Stimulated activated CD4-positive, alpha-beta T cell treated with anti-CD3 and anti-CD28 coated beads, Interleukin-4, amount 100 ng/mL, for 1 hour (primary cell): ENCODE results near the gene RIMKLB.
"Not testable (repeated sequence)": the region's sequence is repeated elsewhere in the genome, so short reads cannot be mapped to it uniquely, and the experiment has no call there.

Source experiments
- DNase-seq: peaks from one replicate; pipeline ENCODE4 v3.0.0-alpha.2; 2020

Gene RIMKLB

GRCh38 chr12:8695116-8695515 lies 2.7 kb upstream of the RIMKLB start:
- no peak for DNase-seq

GRCh38 chr12:8696442-8697090 lies 1.2 kb upstream of the RIMKLB start:
- DNase-seq = no peak

GRCh38 chr12:8697120-8697475 lies 693 bp upstream of the RIMKLB start:
- no peak for DNase-seq

GRCh38 chr12:8698132-8698851 lies 501 bp downstream of the RIMKLB start:
- DNase-seq = peak; percentile 56

GRCh38 chr12:8698879-8699278 lies 1.1 kb downstream of the RIMKLB start:
- DNase-seq = no peak

- no peak for DNase-seq
Observed at GRCh38 chr12:8699714-8700113, 1.9 kb downstream of the RIMKLB start.

GRCh38 chr12:8701046-8701660 lies 3.4 kb downstream of the RIMKLB start:
- no peak for DNase-seq

- no peak for DNase-seq
Observed at GRCh38 chr12:8702159-8702558, 4.4 kb downstream of the RIMKLB start.

GRCh38 chr12:8709124-8709830 lies 11.5 kb downstream of the RIMKLB start:
- no peak for DNase-seq

- no peak for DNase-seq
Observed at GRCh38 chr12:8712572-8712971, 14.8 kb downstream of the RIMKLB start.

- no peak for DNase-seq
Observed at GRCh38 chr12:8722286-8722800, 24.6 kb downstream of the RIMKLB start.

GRCh38 chr12:8734873-8735381 lies 37.1 kb downstream of the RIMKLB start:
- no peak for DNase-seq

- no peak for DNase-seq
Observed at GRCh38 chr12:8742501-8742900, 44.7 kb downstream of the RIMKLB start.

GRCh38 chr12:8743121-8743520 lies 45.3 kb downstream of the RIMKLB start:
- DNase-seq = not testable (repeated sequence)

GRCh38 chr12:8745631-8746030 lies 47.8 kb downstream of the RIMKLB start:
- not testable (repeated sequence) for DNase-seq

- no peak for DNase-seq
Observed at GRCh38 chr12:8746046-8746445, 48.3 kb downstream of the RIMKLB start.

- DNase-seq = not testable (repeated sequence)
Observed at GRCh38 chr12:8760076-8760475, 62.3 kb downstream of the RIMKLB start.

- not testable (repeated sequence) for DNase-seq
Observed at GRCh38 chr12:8762701-8763100, 64.9 kb downstream of the RIMKLB start.

GRCh38 chr12:8766121-8766520 lies 68.3 kb downstream of the RIMKLB start:
- not testable (repeated sequence) for DNase-seq

GRCh38 chr12:8770499-8770898 lies 72.7 kb downstream of the RIMKLB start:
- no peak for DNase-seq

GRCh38 chr12:8771072-8771471 lies 73.3 kb downstream of the RIMKLB start:
- DNase-seq = no peak

- DNase-seq = no peak
Observed at GRCh38 chr12:8773461-8773860, 75.7 kb downstream of the RIMKLB start.

GRCh38 chr12:8779281-8779680 lies 81.5 kb downstream of the RIMKLB start:
- DNase-seq = no peak
